Measurements from ENCODE around the gene RTP2.

The RTP2 gene

DNA sequence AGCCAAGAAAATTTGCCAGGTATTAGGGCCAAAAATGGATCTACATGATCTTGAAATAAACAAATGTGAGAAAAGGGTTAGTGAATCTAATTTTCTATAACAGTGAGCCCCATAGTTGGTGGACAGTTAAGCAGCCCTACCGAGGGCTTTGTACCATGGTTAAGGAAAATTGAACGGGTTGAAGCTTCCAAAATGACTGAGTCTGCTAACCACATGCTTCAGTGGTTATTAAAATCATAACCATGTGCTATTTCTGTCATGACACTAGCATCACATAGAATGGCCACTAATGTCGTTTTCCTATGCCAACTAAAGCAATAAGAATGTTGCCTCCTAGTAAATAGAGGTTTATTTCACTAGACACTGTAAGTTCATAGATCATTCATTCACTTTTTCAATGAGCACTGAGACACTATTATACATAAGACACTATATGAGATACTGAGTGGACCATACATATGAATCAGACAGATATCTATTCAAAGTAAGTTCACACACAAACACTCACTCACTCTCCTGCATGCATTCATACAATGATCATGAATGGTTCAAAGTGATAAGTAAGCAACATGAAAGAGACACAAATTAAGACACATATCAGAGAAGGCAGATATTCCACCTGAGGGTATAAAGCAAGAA lies 36.5 kb downstream of the RTP2 start:
- DNase-seq, result no peak

DNA sequence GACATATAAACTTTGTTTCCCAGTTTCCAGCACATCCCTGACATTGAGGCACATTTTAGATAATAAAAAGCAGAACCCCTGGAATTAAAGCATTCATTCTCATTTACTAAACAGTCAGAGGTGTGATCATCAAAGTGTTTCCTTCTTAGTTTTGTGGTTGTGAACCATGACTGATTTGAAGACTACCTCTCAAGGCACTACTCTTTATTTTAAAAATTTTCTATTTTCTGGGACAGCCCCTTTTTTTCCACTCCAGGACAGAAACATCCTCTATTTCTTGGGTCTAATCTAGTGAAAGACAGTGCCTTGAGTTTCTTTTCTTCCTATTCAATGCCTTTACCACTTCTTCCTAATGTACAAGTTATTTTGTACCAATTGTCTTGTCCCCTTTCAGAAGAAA lies 37.3 kb downstream of the RTP2 start:
- no peak for DNase-seq

DNA sequence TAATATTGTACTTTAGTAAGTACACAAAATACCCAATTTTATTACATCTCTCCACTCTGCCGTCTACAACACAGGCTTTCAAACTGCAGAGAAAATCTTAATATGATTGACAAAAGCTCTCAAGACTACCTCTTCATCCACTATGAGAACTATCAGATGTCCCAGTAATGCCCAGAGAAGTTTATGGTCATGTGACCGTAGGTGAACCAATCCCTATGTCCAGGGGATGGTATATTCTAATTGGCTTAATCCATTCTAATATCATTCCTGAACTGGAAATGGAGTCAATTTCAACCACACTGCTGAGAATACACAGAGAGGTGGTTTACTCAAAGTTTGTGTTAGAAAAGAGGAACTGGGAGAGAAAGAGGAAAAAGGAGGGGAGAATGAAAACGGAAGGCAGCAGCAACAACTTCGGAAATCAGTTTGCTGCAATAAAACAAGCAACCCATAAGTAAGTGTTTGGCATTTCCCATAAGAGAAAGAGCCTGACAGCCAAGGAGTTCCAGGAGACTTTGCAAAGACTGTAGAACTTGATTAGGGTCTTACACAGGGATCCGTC lies 39.4 kb downstream of the RTP2 start:
- no peak for DNase-seq

DNA sequence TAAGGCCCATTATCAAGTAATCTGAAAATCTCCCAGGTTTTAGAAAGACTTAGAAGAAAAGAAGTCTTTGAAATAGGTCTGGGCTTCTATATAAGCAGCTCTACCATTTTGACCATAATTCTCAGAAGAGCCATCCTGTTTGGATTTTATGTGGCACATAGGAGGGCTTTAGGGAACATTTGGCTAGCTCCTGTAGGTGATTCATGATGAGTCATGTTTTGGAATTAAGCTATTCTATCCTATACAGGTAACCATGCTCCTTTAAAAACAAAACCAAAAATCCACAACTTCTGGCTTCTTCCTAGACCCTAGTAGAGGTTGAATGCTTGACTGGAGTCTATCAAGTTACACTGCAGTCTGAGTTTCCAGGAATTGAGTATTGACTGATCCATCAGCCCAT lies 41.1 kb downstream of the RTP2 start:
- no peak for DNase-seq

DNA sequence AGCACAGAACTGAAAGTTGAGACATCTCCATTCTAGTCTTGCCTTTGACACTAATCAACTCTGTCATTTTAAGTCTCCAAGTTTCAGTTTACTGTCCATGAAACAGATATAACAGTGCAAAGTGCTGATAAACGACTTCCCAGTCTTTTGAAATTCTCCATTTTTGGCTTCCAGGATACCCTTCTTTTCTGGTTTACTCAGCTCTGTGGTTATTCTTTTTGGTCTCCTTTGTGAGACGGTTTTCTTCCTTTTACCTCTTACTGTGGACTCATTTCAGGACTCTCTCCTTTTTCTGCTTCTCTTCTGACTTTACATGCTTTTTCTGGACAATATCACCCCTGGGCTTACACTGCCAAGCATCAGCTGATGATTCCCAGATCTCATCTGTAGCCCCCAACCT lies 51.1 kb downstream of the RTP2 start:
- DNase-seq, result no peak
